ENCODE measurements around the gene DEPP1.

DEPP1 gene

DNA sequence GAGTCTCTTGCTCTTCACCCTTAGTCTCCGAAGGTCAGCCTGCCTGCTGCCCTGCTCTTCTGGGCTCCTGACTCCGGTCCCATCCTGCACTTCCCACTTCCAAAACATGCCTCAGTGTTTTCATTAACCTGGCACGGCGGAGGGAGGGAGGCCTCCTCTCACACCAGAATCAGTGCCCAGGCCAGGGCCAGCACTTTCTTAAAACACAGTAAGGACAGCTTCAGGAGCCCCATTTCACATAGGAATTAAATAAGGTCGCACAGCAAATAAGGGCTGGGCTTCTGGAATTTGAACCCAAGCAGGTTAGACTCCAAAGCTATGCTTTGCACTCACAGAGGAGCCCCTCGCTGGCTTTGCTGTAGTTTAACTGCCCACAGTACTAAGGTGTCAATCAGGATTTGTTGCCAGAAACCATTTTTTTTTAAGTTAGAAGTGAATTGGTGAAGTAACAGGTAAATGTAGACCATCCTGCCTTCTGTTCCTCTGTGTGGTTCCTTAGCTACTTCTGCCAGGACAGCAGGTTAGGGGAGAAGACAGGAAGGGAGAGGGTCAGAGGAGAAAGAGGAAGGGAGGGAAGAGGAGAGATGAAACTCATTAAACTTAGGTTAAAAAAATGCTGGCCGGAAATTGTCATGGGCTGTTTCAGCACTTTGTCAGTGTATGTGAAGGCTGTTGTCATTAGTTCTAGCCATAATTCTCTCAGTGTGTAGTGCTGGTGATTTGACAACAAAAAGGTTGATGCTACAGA is 18.0 kb downstream of the DEPP1 start:
- H3K27me3 ChIP-seq (ENCODE audit: insufficient read depth, poor library complexity, severe bottlenecking): no peaks in the 10 kb centered on the region
- H3K4me1 ChIP-seq (ENCODE audit: insufficient read depth, poor library complexity, severe bottlenecking): no peaks in the 10 kb centered on the region
- H3K4me3 ChIP-seq (ENCODE audit: severe bottlenecking): no peak overlapping the region
- H3K9me3 ChIP-seq (ENCODE audit: severe bottlenecking): no peaks in the 10 kb centered on the region
- TF ChIP-seq, protein P1, sequence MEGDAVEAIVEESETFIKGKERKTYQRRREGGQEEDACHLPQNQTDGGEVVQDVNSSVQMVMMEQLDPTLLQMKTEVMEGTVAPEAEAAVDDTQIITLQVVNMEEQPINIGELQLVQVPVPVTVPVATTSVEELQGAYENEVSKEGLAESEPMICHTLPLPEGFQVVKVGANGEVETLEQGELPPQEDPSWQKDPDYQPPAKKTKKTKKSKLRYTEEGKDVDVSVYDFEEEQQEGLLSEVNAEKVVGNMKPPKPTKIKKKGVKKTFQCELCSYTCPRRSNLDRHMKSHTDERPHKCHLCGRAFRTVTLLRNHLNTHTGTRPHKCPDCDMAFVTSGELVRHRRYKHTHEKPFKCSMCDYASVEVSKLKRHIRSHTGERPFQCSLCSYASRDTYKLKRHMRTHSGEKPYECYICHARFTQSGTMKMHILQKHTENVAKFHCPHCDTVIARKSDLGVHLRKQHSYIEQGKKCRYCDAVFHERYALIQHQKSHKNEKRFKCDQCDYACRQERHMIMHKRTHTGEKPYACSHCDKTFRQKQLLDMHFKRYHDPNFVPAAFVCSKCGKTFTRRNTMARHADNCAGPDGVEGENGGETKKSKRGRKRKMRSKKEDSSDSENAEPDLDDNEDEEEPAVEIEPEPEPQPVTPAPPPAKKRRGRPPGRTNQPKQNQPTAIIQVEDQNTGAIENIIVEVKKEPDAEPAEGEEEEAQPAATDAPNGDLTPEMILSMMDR (IDR thresholded peaks at IDR 0.05; ENCODE audit: poor library complexity, severe bottlenecking): no peak
- ATAC-seq (ENCODE audit: low read depth) (no peak), DNase-seq (ENCODE audit: low spot score) (no peak)
- H3K27ac ChIP-seq (ENCODE audit: poor library complexity, severe bottlenecking): no peak overlapping the region
- H3K36me3 ChIP-seq (ENCODE audit: low read depth): no peaks in the 10 kb centered on the region

DNA sequence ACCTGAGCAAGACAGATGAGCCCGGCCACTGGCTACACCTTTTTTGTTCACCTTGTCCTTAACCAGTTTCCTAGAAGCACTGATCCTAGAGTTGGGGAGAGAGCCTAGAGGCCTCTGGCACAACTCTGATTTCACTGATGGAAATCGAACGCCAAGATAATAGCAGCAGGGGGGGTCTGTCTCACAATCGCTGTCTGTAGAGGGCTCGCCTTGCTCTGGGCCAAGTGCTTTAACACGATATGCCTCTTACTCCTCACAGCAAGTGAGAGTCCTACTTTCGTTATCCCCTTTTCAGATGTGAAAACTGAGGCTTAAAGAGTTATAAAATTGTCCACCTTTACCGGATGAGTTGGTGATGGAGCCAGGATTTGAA is 18.5 kb downstream of the DEPP1 start:
- TF ChIP-seq, protein P1 (IDR thresholded peaks at IDR 0.05; ENCODE audit: poor library complexity, severe bottlenecking): no peak
- Histone ChIP-seq H3K4me1 (ENCODE audit: insufficient read depth, poor library complexity, severe bottlenecking) (no peaks in the 10 kb centered on the region), H3K27ac (ENCODE audit: poor library complexity, severe bottlenecking) (no peak overlapping the region)

DNA sequence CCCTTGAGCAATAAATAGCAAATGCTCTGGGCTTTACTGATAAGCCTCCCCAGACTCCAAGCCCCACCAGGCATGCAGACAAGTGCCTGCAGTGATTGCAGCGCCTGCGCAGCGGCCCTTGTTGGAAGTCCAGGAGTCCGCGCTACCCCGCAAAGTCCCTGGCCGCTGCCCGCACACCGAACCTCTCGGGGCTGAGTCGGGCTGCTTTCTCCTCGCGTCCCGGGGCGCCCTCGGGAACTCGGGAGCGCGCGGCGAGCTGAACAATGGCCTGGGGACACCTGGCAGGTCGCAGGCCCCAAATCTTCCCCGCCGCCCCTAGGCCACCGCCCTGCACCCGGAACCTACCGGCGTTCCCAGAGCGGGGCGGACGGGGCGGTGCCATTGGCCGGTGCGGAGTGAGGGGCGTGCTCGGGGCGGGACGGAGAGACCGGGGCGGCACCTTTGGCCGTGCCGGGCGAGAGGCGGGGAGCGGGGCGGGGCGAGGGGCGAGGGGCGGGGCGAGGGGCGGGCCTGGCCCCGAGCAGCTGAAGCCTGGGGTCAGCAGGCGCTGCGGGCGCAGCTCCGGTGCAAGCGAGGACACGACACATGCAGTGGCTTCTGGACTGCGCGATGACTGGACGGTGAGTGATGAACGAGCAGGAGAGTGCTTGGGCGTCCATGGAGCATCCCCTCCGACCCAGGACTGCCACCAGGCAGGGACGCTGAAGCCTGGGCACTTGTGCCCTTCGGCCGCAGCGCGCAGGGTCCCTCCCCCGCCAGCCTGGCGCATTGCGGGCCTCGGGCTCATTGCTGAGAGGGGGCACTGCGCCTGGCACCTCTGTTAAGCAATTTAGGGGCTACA is 19.1 kb downstream of the DEPP1 start, which contains the start of gene RASSF4:
RASSF4 (plus strand) TSS at position 556 of the 841 bp plus-strand sequence. CDS start 10,401 bp downstream, outside the sequence.
- ATAC-seq (ENCODE audit: low read depth) (peak; percentile 98), DNase-seq (ENCODE audit: low spot score) (peak; percentile 88)
- TF ChIP-seq, protein P1 (IDR thresholded peaks at IDR 0.05; ENCODE audit: poor library complexity, severe bottlenecking): no peak
- no peaks in the 10 kb centered on the region for H3K27me3 ChIP-seq (ENCODE audit: insufficient read depth, poor library complexity, severe bottlenecking)
- no peaks in the 10 kb centered on the region for H3K36me3 ChIP-seq (ENCODE audit: low read depth)
- no peaks in the 10 kb centered on the region for H3K9me3 ChIP-seq (ENCODE audit: severe bottlenecking)
- H3K4me3 ChIP-seq (ENCODE audit: severe bottlenecking): peak within 1 kb of the TSS; percentile 79
- no peaks in the 10 kb centered on the region for H3K4me1 ChIP-seq (ENCODE audit: insufficient read depth, poor library complexity, severe bottlenecking)
- H3K27ac ChIP-seq (ENCODE audit: poor library complexity, severe bottlenecking): no peak within 1 kb of the TSS

More for the DNA sequence above, 18.5 kb downstream of the DEPP1 start:
- H3K9me3 ChIP-seq (ENCODE audit: severe bottlenecking): no peaks in the 10 kb centered on the region
- H3K36me3 ChIP-seq (ENCODE audit: low read depth): no peaks in the 10 kb centered on the region
- no peak for DNase-seq (ENCODE audit: low spot score)
- H3K27me3 ChIP-seq (ENCODE audit: insufficient read depth, poor library complexity, severe bottlenecking): no peaks in the 10 kb centered on the region
- peak overlapping the region; percentile 79 for H3K4me3 ChIP-seq (ENCODE audit: severe bottlenecking)
- no peak for ATAC-seq (ENCODE audit: low read depth)

DNA sequence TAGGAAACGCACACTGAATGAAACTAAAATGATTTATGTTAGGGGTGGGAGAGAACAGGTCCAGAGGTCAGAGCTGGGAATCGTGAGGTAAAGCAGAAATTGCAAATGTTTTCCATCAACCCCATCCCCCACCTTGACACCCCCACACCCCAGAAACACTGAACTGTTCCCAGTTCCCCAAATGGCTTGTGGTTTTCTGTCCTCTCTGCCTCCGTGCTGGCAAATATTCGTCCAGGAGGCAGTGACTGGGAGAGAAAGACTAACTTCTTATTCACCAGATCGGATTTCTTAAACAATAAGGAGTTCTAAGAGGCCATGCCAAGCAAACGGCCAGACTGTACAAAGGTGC is 19.7 kb downstream of the DEPP1 start:
- ATAC-seq (ENCODE audit: low read depth) (no peak), DNase-seq (ENCODE audit: low spot score) (no peak)
- TF ChIP-seq, protein P1 (IDR thresholded peaks at IDR 0.05; ENCODE audit: poor library complexity, severe bottlenecking): no peak
- Histone ChIP-seq H3K27ac (ENCODE audit: poor library complexity, severe bottlenecking) (no peak overlapping the region), H3K4me1 (ENCODE audit: insufficient read depth, poor library complexity, severe bottlenecking) (no peaks in the 10 kb centered on the region), H3K36me3 (ENCODE audit: low read depth) (no peaks in the 10 kb centered on the region), H3K9me3 (ENCODE audit: severe bottlenecking) (no peaks in the 10 kb centered on the region), H3K27me3 (ENCODE audit: insufficient read depth, poor library complexity, severe bottlenecking) (no peaks in the 10 kb centered on the region), H3K4me3 (ENCODE audit: severe bottlenecking) (peak overlapping the region; percentile 79)
